ENCODE results near the gene SPDYE17. TPM values are rescaled to one million over a fixed set of nuclear protein-coding genes. Genes with fewer than 3 reads are reported as not detected.
"Not testable (repeated sequence)": the region's sequence is repeated elsewhere in the genome, so short reads cannot be mapped to it uniquely, and the experiment has no call there.

The SPDYE17 gene
- total RNA-seq, 1 experiment from 2014 or later: not detected

DNA sequence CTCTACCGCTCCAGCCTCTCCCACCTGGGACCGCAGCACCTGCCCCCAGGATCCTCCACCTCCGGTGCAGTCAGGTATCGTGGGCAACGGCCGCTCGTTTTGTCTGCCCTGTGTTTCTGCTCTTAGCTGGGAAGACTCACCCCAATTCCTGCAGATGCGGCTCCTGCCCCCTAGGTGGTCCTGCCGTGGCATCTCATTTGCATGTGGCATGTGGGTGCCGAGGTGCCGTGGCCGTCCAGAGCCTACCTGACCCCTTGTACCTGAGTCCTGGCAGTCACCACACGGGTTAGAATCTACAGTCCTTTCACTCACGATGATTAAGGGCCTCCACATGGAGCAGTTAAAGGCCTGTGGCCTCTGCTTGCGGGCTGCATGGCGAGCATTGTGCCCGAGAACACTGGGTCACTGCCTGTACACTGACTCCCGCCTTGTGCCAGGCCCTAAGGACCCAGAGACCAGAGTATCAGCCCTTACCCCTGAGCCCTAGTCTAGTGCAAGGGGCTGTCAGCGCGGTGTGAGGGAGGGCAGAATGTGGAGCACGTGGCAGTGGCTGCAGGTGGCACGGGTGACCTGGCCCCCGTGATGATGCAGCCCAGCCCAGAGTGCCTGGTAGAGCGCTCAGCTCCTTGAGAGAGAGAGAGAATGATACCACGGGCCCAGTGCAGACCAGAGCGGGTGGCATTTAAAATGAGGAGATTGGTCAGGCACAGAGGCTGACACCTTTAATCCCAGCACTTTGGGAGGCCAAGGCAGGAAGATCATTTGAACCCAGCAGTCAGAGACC, 50.8 kb downstream of the SPDYE17 start:
- in situ Hi-C loops (cut with HindIII; ENCODE audit: low pct_unique_long_range_greater_than_20kb, low sequenced_read_pairs); DNase-seq (ENCODE audit: low read depth): not testable (repeated sequence)

DNA sequence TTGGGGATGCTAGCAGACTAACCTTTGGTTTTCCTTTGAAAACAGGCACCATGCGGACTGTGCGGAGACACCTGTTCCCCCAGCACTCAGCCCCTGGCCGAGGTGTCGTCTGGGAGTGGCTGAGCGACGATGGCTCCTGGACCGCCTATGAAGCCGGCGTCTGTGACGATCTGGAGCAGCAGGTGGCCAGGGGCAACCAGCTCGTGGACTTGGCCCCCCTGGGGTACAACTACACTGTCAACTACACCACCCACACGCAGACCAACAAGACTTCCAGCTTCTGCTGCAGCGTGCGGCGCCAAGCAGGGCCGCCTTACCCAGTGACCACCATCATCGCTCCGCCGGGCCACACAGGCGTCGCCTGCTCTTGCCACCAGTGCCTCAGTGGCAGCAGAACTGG, 51.6 kb downstream of the SPDYE17 start:
- in situ Hi-C loops (cut with HindIII; ENCODE audit: low pct_unique_long_range_greater_than_20kb, low sequenced_read_pairs); DNase-seq (ENCODE audit: low read depth): not testable (repeated sequence)

- in situ Hi-C loops (cut with HindIII; ENCODE audit: low pct_unique_long_range_greater_than_20kb, low sequenced_read_pairs); DNase-seq (ENCODE audit: low read depth): not testable (repeated sequence)
Measured at GRCh38 chr7:76977761-76978367, 54.3 kb downstream of the SPDYE17 start.

DNA sequence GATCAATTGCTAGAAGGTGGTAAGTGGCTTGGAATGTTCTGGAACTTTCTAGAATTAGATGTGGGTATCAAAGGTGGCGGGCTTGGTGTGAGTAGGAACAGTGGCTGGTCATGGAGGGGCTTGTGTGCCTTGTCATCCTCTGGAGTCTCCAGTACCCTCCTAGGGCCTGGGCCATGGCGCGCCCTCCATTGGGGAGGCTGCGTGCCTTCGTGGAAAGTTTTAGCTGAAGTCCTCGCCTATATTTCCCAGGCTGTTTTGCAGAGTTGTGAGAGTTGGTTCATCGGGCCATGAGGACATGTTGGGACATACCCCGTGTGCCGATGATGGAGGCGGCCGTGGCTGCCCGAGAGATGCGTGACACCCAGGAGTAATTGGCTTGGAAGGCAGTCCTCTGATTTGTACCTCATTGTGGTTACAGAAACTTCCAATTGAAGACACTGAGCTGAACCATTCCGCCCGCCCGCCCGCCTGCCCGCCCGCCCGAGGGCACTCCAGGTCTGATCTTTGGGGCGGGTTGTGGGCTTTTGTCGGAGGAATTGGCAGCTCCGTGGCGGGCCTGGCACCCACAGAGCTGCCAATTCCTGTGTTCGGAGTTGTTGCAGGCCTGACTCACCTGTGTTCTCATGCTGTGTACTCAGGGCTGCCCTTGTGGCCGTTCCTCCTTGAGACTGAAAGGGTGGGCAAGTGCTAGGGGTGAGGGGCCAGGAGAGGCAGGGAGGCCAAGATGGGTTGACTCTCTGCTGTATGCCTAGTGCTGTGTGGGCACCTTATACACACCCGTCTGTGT, 57.2 kb downstream of the SPDYE17 start:
- DNase-seq (ENCODE audit: low read depth); in situ Hi-C loops (cut with HindIII; ENCODE audit: low pct_unique_long_range_greater_than_20kb, low sequenced_read_pairs): not testable (repeated sequence)

GRCh38 chr7:76974336-76974735, 57.8 kb downstream of the SPDYE17 start:
- DNase-seq (ENCODE audit: low read depth); in situ Hi-C loops (cut with HindIII; ENCODE audit: low pct_unique_long_range_greater_than_20kb, low sequenced_read_pairs): not testable (repeated sequence)

DNA sequence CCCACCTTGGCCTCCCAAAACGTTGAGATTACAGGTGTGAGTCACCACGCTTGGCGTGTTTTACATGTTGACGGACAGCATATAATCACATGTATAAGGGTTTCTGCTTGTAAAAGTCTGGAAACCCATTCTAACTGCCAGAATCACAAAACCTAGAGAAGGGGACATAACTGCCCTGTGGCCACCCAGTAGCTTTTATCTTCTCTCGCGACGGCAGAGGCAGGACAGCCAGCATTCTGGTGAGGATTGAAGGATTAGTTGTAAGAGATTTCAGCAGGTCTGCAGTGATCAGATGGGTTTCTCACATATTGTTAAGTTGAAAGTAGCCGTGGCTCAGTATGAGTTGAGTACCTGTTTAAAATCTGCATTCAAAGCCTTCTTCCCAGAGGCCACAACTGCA, 59.8 kb downstream of the SPDYE17 start:
- in situ Hi-C loops (cut with HindIII; ENCODE audit: low pct_unique_long_range_greater_than_20kb, low sequenced_read_pairs); DNase-seq (ENCODE audit: low read depth): not testable (repeated sequence)

Other genes starting within 250 kb of the SPDYE17 start
- gene SPDYE18, start 30.2 kb upstream of the SPDYE17 start, total RNA-seq (2014; rRNA removed; shearing (Covaris generic); ENCODE audit: low replicate concordance): not detected in 2 replicates
- 0.14 and 3.3 TPM in 2 replicates for gene CCDC146, start 90.3 kb upstream of the SPDYE17 start, total RNA-seq (2014; rRNA removed; shearing (Covaris generic); ENCODE audit: low replicate concordance)
- gene FGL2, start 167.5 kb upstream of the SPDYE17 start, total RNA-seq (2014; rRNA removed; shearing (Covaris generic); ENCODE audit: low replicate concordance): not detected in 2 replicates

Measured in Caki2 (cell line).